Stomach (tissue), 9 donors: ENCODE measurements around the gene PPP2R2C. TPM values are rescaled to one million over a fixed set of nuclear protein-coding genes. Genes with fewer than 3 reads are reported as not detected.

Source experiments
- DNase-seq, 2 donors: peaks; one replicate each; pipeline versions ENCODE4 v3.0.0 to v3.0.0-alpha.2; 2013 to 2019
- H3K27ac ChIP-seq, 5 donors: fragments of 200-600 bp in 4 of 5; sonication (generic) in 4 of 5; one replicate each; pipeline ENCODE4 v1.5.1; 2013 to 2019; ENCODE audit warnings: mild to moderate bottlenecking in 1 of 5, moderate library complexity in 1 of 5
- H3K27me3 ChIP-seq, 3 donors: fragments of 200-600 bp; sonication (generic); one replicate each; pipeline ENCODE4 v1.5.1; 2017 to 2019; ENCODE audit warnings: mixed run types in 1 of 3
- H3K36me3 ChIP-seq, 4 donors: fragments of 200-600 bp; sonication (generic); 1 replicate in 3 of 4; 2 replicates in 1 of 4; pipeline ENCODE4 v1.5.1; 2016 to 2019
- H3K4me1 ChIP-seq, 4 donors: fragments of 200-600 bp; sonication (generic); one replicate each; pipeline ENCODE4 v1.5.1; 2016 to 2019
- H3K4me3 ChIP-seq, 4 donors: fragments of 200-600 bp; sonication (generic) in 3 of 4; one replicate each; pipeline ENCODE4 v1.5.1; 2016 to 2019; ENCODE audit warnings: mild to moderate bottlenecking in 1 of 4
- H3K9me3 ChIP-seq, 4 donors: fragments of 200-600 bp; sonication (generic); one replicate each; pipeline ENCODE4 v1.5.1; 2016 to 2019
- EP300 ChIP-seq: sonication (generic); formaldehyde crosslinking; IDR thresholded peaks from one replicate; pipeline ENCODE4 v1.6.1; 2017; ENCODE audit warnings: antibody characterized with exemption
- POLR2A ChIP-seq, 4 donors: fragments of 450-650 bp; IDR thresholded peaks; one replicate each; pipeline ENCODE4 v1.6.1; 2016; ENCODE audit warnings: antibody characterized with exemption in 4 of 4, control low read depth in 2 of 4, mild to moderate bottlenecking in 1 of 4, moderate library complexity in 1 of 4
- POLR2AphosphoS5 ChIP-seq, 3 donors: sonication (generic); formaldehyde crosslinking; IDR thresholded peaks; one replicate each; pipeline ENCODE4 v1.6.1; 2016; ENCODE audit warnings: antibody characterized with exemption in 3 of 3
- WGBS, 5 donors: extraction: QIAGEN DNeasy Blood & Tissue Kit in 3 of 5; methylation state at CpG; one replicate each; pipeline versions ENCODE4 v1.1.5 to v1.1.7; 2013 to 2018; 5-methylcytosine and 5-hydroxymethylcytosine counted together
- intact Hi-C: fragments of 100-400 bp; cut with DNase I; formaldehyde crosslinking; loops from one replicate; pipeline ENCODE4 v1.15.1; 2023; ENCODE audit warnings: low total_unique reads
- polyA plus RNA-seq, 3 donors: library from polyadenylated mRNA; stranded (reverse); fragments of 200-250 nt; gene quantifications; one replicate each; pipeline ENCODE4 v1.2.3, GENCODE V29; 2013
- total RNA-seq, 5 donors: library from RNA; depleted of rRNA; stranded (reverse); fragments of >200 nt; gene quantifications; one replicate each; pipeline versions ENCODE4 v1.1.0 to v1.2.3, GENCODE V29; 2014 to 2016
- TF ChIP-seq, protein P1 (sequence below), 7 experiments: fragments of 450-650 bp in 4 of 7; fragments of 200-600 bp in 3 of 7; sonication (generic) in 3 of 7; IDR thresholded peaks; one replicate each; pipeline ENCODE4 v1.5.1; 2016 to 2019; ENCODE audit warnings: antibody characterized with exemption in 7 of 7, control low read depth in 2 of 7, mild to moderate bottlenecking in 1 of 7
- donor health status: healthy with polysubstance abuse.
- donor health status: Bipolar disorder and iron deficiency.
- donor health status: healthy.

Gene PPP2R2C
- total and polyA plus RNA-seq, 8 donors = 1.4 to 5.0 (median 1.5) TPM; not detected in 5

- 91 to 95% (median 94%) methylated on average over 9 of the region's 9 CpGs for WGBS, 5 donors
- no peak overlapping the region for H3K4me3 ChIP-seq
- H3K4me1 ChIP-seq = no peaks in the 10 kb centered on the region
- TF ChIP-seq POLR2AphosphoS5 (IDR thresholded peaks at IDR 0.05) (no peak), POLR2A (IDR thresholded peaks at IDR 0.05) (no peak), EP300 (no peak)
- TF ChIP-seq, protein P1, sequence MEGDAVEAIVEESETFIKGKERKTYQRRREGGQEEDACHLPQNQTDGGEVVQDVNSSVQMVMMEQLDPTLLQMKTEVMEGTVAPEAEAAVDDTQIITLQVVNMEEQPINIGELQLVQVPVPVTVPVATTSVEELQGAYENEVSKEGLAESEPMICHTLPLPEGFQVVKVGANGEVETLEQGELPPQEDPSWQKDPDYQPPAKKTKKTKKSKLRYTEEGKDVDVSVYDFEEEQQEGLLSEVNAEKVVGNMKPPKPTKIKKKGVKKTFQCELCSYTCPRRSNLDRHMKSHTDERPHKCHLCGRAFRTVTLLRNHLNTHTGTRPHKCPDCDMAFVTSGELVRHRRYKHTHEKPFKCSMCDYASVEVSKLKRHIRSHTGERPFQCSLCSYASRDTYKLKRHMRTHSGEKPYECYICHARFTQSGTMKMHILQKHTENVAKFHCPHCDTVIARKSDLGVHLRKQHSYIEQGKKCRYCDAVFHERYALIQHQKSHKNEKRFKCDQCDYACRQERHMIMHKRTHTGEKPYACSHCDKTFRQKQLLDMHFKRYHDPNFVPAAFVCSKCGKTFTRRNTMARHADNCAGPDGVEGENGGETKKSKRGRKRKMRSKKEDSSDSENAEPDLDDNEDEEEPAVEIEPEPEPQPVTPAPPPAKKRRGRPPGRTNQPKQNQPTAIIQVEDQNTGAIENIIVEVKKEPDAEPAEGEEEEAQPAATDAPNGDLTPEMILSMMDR (IDR thresholded peaks at IDR 0.05) = no peak
- peaks cover 0 to 29% (median 8%) of the 10 kb centered on the region in 3 donors for H3K27me3 ChIP-seq
- DNase-seq = no peak
- H3K27ac ChIP-seq = no peak overlapping the region
- H3K36me3 ChIP-seq = no peaks in the 10 kb centered on the region
- intact Hi-C loops = no loop called here
- no peaks in the 10 kb centered on the region for H3K9me3 ChIP-seq
Observed at GRCh38 chr4:6422105-6422504, 50.3 kb downstream of the PPP2R2C start.

DNA sequence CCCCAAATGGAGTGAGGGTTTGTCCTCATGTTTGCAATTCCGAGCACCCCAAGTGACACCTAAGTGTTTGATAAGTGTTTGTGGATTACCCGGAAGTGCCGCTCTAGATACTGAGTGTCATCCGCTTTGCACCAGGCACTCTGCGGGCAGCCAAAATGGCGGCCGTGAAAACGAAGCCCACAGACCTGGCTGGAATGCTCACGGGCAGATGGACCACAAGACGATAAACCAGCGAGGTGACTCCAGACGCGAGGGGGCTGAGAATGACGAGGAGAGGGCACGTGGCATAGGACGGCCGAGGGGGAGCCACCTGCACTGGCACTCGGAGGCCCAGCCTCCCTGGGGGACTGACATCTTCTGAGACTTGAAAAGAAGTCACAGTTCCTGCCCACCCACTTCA, 51.0 kb downstream of the PPP2R2C start:
- Histone ChIP-seq H3K9me3 (no peaks in the 10 kb centered on the region), H3K36me3 (no peaks in the 10 kb centered on the region), H3K27me3 (peaks cover 0 to 36% (median 15%) of the 10 kb centered on the region in 3 donors), H3K4me1 (no peaks in the 10 kb centered on the region), H3K4me3 (no peak overlapping the region), H3K27ac (no peak overlapping the region)
- 87 to 93% (median 91%) methylated on average over 18 of the region's 18 CpGs for WGBS, 5 donors
- intact Hi-C loops = no loop called here
- no peak for DNase-seq
- TF ChIP-seq POLR2A (IDR thresholded peaks at IDR 0.05) = no peak
- TF ChIP-seq, protein P1 (IDR thresholded peaks at IDR 0.05) = no peak

DNA sequence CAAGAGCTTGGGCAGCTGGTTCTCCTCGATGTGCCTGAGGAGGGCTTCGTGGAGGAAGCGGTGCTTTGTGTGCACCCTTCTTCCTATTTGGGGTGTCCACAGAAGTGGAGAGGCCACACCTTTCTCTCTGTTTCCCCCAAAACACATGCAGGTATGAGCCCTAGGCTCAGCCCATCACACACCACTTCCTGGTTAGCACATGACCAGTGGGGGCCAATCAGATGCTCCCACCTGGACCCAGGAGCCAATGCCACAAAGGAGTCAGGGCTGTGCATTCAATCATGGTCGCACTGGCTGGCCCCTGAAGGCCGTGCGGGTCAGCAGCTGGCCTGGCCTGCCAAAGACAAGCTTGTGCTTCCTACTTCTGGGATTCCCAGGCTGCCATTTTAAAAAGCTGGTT, 51.4 kb downstream of the PPP2R2C start:
- TF ChIP-seq EP300 (no peak), POLR2A (IDR thresholded peaks at IDR 0.05) (no peak), POLR2AphosphoS5 (IDR thresholded peaks at IDR 0.05) (no peak)
- TF ChIP-seq, protein P1 (IDR thresholded peaks at IDR 0.05) = no peak
- no peaks in the 10 kb centered on the region for H3K4me1 ChIP-seq
- H3K36me3 ChIP-seq = no peaks in the 10 kb centered on the region
- no peak for DNase-seq
- intact Hi-C loops = no loop called here
- H3K9me3 ChIP-seq = no peaks in the 10 kb centered on the region
- H3K4me3 ChIP-seq = no peak overlapping the region
- 87 to 96% (median 91%) methylated on average over 5 to 6 of the region's 6 CpGs for WGBS, 5 donors
- peaks cover 0 to 40% (median 16%) of the 10 kb centered on the region in 3 donors for H3K27me3 ChIP-seq
- H3K27ac ChIP-seq = no peak overlapping the region

GRCh38 chr4:6420036-6420435, 52.4 kb downstream of the PPP2R2C start:
- intact Hi-C loops = no loop called here
- H3K4me1 ChIP-seq = no peaks in the 10 kb centered on the region
- TF ChIP-seq, protein P1 (IDR thresholded peaks at IDR 0.05) = no peak
- TF ChIP-seq POLR2AphosphoS5 (IDR thresholded peaks at IDR 0.05) (no peak), EP300 (no peak), POLR2A (IDR thresholded peaks at IDR 0.05) (no peak)
- WGBS, 5 donors = 68 to 85% (median 82%) methylated on average over 7 of the region's 7 CpGs
- no peak overlapping the region for H3K27ac ChIP-seq
- peaks cover 0 to 44% (median 16%) of the 10 kb centered on the region in 3 donors for H3K27me3 ChIP-seq
- H3K9me3 ChIP-seq = no peaks in the 10 kb centered on the region
- no peaks in the 10 kb centered on the region for H3K36me3 ChIP-seq
- no peak for DNase-seq
- no peak overlapping the region for H3K4me3 ChIP-seq
